Stimulated activated naive CD4-positive, alpha-beta T cell (primary cell): ENCODE results near the gene PLD1.
"Not testable (repeated sequence)": the region's sequence is repeated elsewhere in the genome, so short reads cannot be mapped to it uniquely, and the experiment has no call there.

Source experiments
- DNase-seq, 6 experiments: peaks; one replicate each; lab custom pipeline; 2025; lab: John Stamatoyannopoulos, UW

The PLD1 gene

DNA sequence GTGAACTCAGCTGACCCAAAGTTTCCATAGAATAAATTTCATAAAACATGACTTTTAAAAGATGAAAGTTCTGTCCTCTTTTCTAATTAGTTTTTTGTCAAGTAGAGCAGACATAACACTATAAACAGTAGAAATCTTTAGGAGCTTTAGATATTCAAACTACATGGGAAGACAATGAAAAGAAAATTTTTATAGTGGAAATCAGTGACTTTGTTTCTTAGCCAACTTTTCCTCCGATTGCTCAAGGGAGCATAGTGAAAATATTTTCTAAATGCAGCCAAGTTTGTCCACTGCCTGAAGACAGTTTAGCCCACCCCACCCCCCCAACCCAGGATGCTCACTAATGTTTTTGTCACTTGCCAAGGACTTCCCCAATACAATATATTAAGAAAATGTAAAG, 114.9 kb downstream of the PLD1 start:
- no peak for DNase-seq

DNA sequence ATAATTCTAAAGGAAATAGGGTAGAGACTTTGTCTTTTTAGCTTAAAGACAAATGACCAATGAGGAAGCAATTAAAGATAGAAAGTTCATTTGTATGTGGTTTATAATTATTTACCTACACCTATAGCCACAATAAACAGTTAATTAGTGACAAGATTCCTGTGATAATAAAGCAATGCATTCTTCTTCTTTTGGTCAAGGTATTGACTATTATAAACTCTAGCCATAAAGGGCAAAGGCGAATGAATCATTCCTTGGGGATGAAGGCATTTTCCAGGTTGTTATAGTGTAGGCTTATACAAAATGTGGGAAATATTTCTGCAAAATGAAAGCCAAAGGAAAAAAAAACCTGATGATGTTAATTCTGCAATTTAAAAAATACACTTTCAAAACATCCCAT, 115.4 kb downstream of the PLD1 start:
- no peak for DNase-seq

DNA sequence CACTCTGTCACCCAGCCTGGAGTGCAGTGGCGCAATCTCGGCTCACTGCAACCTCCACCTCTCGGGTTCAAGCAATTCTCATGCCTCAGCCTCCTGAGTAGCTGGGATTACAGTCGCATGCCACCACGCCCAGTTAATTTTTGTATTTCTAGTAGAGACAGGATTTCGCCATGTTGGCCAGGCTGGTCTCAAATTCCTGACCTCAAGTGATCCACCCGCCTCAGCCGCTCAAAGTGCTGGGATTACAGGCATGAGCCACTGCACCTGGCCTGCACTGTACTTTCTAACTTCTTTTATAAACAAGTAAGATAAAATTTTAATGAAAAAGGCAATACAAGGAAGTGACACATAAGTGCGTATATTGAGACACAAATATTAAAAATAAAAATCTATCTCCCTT, 117.7 kb downstream of the PLD1 start:
- DNase-seq, result not testable (repeated sequence)

DNA sequence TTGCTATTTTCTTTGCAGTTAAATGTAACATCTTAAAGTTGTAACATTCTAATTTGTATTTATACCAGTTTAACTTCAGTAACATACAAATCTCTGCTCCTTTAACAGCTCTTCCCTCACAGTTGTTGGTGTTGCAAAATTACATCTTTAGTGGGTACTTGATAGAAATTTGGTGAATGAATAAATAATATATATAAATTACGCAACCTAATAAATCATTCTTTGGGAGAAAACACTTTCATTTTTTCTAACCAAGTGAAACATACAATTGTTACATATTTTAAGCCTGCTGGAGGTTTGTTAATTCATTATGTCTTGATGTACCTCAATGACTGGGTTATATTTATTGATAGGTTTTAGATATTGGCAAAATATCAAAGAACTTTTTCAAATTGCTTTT, 118.8 kb downstream of the PLD1 start:
- no peak for DNase-seq

DNA sequence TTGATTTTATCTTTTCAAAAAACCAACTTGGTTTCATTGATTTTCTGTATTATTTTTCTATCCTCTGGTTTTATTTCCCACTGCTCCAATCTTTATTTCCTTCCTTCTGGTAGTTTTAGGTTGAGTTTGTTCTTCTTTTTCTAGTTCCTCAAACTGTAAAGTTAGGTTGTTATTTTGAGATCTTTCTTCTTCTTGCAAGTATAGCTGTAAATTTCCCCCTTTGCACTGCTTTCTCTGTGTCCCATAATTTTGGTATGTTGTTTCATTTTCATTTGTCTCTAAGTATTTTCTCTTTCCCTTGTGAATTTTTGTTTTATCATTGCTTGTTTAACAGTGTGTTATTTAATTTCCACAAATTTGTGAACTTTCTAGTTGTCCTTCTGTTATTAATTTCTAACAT, 120.0 kb downstream of the PLD1 start:
- DNase-seq, result no peak

DNA sequence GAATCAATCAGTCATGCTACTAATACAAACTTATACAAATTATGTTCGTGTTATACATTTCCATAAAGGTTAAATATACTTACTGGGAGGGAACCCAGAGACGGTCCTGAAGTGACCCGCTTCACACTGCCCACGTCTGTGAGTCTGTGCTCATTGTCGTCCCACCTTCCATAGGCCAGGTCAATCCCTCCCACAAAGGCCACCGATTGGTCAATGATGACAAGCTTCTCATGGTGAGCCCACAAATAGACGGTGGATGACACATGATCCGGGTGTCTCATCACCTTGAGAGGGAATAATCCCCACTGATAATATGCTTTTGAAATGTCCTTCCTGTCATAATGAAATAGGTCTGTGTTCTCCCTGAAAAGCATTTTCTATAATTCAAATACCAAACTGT, 121.7 kb downstream of the PLD1 start:
- DNase-seq, result no peak

DNA sequence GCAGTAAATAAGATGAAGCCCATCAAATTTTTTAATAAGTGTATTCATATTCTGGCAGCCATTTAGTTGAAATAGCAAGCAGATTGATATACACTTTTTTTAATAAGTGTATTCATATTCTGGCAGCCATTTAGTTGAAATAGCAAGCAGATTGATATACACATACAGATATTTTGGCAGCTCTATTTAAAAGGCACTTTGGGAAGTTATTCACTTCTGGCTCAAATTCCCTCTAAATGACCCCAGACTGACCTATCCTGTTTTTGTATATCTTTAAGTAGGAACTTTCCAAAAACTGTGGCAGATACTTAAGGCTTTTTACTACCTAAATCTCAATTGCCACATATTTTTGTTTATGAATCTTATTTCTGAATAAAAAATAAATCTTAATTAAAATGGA, 122.3 kb downstream of the PLD1 start:
- DNase-seq, result no peak

DNA sequence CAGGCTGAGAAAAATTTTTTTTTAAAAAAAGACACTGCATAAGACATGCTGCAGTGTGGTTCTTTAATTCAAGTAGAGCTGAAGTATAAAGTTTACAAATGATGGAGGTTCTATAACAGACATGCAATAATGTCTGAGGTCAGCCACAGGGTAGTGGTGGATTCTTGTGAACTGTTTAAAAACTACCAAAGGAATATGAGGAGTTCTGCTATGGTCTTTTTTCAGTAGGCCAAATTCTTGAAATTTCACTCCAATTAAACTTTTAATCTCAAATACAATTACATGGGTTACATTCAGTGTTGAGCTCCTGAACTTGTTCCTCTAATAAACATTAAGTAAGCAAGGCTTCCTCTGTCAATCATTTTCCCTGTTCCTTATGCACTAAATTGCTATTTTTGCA, 122.7 kb downstream of the PLD1 start:
- no peak for DNase-seq

DNA sequence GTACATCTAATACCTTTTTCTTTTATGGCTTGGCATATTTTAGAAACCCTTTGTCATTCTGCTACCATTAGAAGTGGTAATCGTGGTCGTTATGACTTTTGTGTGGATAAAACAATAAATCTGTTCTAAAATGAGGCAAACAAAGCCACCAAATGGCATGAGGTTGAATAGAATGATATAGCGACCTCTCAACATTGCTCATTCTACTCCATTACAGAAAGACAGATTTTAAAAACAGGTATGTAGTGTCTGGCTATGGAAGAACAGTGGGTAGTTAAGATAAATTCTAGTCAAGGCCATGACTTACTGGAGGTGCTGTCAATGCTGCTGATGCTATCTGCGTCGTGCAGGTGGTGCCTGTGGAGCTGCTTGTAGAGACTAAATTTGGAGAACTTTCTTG, 123.2 kb downstream of the PLD1 start:
- no peak for DNase-seq

DNA sequence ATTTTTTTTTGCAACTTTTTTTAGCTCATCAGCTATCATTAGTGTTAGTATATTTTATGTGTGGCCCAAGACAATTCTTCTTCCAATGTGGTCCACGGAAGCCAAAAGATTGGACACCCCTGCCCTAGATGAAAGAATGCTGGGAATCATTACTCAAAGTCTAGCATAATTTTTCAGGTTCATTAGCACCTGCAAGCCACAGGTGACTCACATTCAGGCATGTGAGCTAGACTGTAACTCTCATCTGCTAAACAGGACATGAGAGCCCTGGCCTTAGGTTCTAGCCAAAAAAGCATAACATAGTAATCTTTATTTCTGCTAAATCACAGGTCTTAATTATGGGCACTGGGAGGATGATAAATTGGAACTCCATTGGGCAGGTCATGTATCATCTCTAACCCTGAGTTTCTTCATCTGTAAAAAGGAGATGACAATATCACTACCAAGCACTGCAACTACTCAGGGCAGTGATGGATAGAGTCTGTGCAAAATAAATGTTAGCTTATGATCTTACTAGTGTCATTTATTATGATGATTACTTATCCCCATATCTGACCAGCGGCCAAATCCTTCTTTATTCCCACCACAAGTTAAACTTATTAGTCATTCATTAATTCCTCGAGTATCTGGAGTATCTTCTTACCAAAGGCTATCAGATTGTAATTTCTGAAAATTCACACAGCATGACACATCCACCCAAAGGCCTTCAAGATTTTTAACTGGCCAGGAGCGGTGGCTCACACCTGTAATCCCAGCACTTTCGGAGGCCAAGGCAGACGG, 125.0 kb downstream of the PLD1 start:
- DNase-seq, result no peak

DNA sequence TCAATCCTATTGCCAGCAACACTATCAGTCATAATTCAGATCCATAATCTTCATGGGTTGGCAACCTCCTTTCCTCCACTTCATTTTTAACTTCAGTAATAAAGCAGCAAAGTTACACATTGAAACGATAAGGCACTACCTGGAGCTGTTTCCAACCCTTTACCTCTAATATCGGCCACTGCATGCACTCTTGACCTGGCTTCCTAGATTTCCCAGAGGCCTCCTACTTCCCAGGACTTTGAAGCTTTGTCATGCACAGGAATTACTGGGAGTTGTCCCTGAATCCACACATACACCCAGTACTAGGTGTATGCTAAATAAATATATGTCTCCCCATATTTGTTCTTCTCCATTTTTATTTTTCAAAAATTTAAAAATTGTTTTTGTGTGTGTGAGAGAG, 126.1 kb downstream of the PLD1 start:
- no peak for DNase-seq

DNA sequence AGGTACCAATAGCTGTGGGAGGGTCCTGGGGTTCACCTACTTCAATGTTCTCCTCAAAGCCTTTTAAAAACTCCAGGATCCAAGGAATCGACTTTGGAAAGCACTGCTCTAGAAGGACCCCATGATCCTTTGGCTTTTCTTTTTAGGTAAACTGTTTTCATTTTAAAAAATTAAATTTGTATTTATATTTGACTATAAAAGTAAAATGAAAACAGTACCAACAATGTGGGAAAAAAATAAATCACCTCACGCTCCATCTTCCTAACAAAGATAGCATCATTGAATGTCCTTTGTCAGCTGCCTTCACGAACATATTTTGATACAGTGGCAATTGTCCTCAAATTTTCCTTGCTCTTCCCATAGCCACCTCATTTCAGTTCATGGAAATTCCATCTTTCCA, 127.5 kb downstream of the PLD1 start:
- no peak for DNase-seq

DNA sequence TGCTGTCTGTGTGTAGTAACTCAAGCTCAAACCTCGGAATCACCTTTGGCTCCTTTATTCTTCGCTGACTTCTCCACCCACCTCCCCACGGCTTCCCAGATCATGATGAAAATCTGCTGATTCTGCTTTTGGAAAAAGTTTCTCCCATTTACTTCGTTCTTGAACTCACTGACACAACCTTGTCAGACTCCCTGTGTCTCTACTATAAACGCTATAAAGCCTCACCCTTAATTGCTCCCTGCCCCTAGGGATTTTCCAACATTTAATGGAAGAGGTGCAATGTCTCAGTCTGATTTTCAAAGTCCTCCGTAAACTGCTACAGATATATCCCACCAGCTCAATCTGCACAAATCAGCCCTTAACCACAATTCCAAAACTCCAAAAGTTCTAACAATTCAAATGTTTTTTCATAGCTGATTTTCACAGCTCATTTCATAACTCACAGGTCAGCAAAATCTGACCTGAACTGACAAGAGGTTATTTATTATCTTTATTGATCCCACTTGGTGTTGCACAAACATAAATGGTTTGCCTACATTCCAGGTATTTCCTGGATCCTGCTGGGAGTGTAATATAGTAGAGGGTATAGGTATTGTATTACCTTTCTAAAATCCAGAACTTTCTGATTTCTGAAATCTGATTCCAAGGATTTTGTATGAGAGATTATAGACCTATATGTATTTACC, 129.4 kb downstream of the PLD1 start:
- no peak for DNase-seq

DNA sequence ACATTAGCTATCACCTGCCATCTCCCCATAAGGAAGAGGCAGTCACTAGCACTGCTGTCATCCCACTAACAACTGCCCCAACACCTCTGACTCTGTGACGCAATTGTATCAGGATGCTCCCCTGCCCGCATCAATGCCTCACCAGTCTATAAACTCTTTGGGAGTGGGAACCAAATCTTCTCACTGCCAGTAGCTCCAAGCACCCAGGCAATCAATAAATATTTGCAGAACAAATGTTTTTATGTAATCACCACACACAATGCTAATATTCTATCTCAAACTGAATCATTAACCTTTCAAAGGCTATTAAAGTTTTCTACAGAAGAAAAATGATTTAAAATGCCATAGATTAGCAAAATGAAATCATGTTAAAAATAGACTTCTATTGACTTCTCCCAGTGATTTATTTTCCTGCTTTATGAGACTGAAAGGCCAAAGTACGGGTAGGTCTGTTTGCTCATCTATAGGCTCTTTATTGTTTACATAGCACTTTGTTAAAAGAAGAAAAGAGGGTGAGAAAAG, 131.3 kb downstream of the PLD1 start:
- no peak for DNase-seq

DNA sequence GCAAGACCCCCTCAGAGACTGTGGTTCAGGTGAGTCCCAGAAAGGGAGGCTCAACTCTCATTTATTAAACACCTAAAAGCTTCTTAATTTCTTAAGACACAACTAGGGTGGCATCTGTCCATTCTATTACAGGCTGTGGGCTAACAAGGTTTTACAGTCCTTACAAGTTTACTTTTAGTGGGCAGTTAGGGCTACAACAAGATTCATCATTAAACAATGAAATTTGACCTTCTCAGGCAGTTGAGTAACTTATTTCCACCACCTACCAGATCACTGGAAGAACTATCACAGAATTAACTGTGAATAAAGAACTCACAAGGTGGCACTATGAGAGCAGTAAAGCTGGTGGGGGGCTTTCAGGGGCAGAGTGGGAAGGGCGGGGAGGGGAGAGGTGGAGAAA, 132.6 kb downstream of the PLD1 start:
- no peak for DNase-seq

DNA sequence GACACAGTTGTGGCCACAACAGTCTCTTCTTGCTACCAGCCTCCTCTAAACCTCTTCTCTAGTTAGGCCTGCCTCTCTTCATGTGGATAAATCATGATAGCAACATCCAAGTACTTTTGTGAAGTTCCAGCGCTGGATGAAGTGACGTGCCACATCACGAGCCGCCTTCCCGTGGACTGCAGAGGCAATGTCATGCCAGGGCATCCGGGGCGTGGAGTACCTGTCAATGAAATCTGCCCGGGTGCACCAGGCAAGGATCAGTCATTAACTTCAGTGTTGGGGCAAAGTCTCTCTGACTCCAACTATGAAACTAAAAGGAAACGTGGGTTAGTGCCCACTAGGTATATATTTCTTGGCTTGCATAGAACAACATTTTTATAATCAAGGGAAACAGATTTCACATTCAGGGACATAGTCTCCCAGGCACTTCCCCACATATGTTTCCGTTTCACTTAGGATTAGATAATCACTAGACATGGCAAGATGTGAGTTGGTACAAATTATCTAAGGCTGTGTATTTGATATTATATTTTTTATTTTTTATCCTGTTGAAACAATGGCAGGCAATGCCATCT, 133.6 kb downstream of the PLD1 start:
- no peak for DNase-seq

DNA sequence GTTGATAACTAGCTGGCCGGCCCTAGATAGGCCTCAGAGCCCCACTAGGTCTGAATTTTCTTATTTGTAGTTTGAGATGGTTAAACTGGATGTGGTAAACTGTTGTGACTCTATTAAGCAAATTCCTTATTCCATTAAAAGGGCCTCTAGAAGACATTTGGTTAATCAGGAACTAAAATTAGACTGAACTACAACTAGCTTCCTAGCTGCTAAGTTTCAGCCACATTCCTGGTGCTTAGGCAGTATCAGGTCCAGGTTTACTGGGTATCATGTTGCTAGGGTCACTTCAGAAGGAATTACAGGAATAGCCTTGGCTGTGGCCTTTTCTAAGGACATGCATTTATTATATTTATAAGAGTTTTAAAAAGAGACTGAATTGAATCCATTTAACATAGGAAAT, 136.3 kb downstream of the PLD1 start:
- no peak for DNase-seq

DNA sequence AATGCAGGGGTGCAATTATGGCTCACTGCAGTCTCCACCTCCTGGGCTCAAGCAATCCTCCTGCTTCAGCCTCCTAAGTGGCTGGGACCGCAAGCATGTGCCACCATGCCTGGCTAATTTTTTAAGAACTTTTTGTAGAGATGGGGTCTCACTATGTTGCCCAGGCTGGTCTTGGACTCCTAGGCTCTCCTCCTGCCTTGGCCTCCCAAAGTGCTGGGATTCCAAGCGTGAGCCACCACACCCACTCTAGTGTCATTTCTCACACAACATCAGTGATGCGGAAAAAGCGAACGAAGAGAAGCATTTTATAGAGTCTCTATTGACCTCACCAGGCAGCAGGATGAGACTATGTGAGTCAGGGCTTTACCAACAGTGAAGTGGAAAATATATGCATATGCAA, 137.7 kb downstream of the PLD1 start:
- DNase-seq, result no peak

DNA sequence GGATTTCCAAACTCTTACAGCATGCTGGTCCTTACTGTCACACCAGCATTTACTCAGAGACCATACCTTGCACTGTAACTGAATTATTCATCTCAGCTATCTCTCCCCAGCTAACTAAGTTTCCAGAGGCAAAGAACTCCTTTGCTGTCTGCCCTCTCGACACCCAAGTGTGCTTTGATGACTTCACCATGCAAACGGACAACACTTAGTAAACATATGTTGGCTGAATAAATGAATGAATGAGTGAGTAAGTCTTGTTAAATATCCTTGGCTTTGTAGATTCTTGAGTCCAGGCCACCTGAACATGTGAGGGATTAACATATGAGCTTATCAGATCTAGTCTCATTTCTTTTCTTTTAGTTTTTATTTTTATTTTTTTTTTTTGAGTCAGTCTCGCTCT, 138.2 kb downstream of the PLD1 start:
- no peak for DNase-seq

DNA sequence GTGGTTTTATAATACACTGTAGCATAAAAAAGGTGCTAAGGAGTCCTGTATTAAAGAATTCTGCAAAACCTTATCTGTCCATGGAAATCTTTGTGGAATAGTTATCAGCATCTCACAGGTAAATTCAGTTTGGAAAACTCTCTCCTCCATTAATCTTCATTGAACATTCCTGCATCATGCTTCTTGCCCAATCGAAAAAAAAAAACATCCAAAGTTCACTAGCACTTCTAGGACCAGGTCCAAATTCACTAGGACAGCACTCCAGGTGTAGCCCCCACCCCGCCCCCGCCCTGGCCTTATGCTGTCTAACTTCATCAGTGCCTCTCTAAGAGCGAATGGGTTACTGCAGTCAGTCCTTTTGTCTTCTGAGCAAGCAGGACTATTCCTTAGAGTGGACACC, 138.6 kb downstream of the PLD1 start:
- DNase-seq, result no peak

DNA sequence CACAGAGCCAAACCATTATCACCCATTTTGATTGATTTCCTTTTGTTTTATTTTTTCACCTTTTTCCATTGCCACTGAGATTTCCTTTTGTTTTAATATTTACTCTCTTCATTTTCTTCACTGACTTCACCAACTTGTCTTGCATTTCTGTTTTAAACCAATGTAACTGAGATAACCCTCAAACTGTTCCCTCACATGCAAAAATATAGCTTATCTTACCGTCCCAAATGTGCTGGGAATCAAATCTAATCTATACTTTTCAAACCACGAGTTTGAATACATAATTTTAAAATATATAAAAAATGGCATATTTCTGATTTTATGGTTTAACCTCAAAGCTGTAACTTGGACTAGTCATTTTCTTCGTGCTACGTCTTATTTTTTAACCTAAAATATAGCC, 143.8 kb downstream of the PLD1 start:
- no peak for DNase-seq

DNA sequence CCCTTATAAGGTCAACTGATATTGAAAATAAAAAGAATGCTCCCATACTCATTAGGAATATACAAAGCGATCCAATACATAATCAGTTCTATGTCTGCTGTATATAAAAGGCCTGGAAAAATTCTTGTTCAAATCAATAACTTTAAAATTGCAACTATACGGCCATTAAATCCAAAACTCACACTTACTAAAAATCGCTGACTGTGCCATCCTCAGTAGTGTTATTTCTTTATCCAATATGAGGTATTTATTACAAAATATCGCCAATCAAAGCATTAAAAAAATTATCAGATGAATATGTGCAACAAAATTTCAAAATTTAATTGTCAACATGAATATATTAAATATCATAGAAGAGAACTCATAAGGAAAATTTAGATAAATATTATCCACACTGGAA, 146.5 kb downstream of the PLD1 start:
- DNase-seq, result no peak

DNA sequence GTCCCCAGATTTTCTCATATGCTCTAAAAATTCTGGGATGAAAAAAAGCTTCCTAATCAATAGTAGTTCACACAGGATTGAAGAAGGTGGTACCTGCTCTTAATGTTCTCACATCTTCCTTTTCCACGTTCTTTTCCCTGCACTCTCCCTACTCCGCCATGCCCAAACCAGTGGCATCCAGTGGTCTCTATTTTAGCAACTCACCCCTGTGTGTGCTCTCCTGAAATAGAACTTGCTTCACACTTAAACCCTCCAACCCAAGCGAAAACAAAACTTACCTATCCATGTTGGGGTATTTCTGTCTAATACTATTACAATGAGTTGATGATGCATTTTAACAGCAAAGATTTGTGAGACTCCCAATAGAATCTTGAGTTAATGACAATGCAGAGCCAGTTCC, 148.8 kb downstream of the PLD1 start:
- DNase-seq, result no peak
